HG02759 (cell line): ENCODE results near the gene ADGRB2.

Source experiments
- ATAC-seq: cut with Tn5 transposase; IDR thresholded peaks from one replicate; pipeline ENCODE4 v1.9.1; 2021; ENCODE audit warnings: mild to moderate bottlenecking, moderate library complexity; ENCODE audit not compliant: unreplicated experiment

ADGRB2 gene

GRCh38 chr1:31782421-31783410, 18.6 kb upstream of the ADGRB2 start:
- ATAC-seq: no peak

- ATAC-seq: no peak
Measured at GRCh38 chr1:31781756-31782371, 17.7 kb upstream of the ADGRB2 start.

DNA sequence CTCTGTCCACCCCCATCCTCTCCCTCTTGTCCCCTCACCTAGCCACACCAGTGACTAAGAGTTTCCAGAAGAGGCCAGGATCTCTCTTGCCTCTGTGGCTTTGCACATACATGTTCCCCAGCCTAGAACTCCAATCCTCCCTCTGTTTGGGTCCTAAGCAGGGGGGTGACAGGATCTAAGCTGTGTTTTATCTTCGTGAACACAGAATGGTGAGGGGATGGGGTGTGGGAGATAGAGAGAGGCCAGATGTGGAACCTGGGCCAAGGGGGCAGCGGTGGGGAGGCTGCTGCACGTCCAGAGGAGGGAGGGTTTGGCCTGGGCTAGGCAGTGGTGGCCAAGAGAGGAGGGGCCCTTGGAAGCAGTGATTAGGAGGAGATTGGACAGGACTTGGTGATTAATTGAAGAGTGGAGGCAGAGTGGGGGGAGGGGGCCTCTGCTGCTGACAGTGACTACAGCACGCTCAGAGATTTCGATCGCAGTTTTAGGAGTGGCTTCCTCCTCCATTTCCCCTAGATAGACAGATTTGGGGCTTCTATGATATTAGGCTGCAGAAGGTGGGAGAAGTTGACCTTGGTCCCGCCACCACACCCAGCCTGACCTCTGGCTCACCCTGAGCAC, 17.1 kb upstream of the ADGRB2 start:
- ATAC-seq: no peak

DNA sequence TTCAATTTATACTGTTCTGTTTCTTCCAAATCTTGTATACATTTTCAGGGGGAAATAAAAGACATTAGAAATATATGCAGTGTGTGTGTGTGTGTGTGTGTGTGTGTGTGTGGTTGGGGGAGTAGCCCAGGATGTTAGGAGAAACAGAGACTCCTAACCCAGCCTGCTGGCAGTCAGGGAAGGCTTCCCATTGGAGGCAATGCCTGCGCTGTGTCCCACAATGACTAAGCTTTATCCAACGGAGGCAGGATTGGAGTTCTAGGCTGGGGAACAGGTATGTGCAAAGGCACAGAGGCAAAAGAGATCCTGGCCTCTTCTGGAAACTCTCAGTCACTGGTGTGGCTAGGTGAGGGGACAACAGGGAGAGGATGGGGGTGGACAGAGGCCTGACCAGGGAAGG, 16.5 kb upstream of the ADGRB2 start:
- no peak for ATAC-seq

DNA sequence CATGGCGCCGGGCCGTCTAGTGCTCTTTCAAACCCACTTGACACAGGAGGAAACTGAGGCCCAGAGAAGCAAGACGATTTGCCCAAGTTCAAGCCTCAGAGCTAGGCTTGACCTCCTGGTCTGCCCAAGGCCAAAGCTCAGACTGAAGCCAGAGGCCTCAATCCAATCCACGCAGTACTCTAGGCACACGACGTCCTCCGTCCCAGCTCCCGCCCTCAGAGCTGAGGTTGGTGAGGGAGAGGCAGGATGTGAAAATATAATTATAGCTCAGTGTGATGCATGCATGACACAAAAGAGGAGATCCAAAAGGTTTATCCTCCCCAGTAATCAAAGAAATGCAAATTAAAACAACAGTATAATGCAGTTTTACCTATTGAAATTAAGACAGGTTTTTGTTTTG, 15.5 kb upstream of the ADGRB2 start:
- ATAC-seq: no peak

- no peak for ATAC-seq
Measured at GRCh38 chr1:31778763-31779488, 14.8 kb upstream of the ADGRB2 start.

DNA sequence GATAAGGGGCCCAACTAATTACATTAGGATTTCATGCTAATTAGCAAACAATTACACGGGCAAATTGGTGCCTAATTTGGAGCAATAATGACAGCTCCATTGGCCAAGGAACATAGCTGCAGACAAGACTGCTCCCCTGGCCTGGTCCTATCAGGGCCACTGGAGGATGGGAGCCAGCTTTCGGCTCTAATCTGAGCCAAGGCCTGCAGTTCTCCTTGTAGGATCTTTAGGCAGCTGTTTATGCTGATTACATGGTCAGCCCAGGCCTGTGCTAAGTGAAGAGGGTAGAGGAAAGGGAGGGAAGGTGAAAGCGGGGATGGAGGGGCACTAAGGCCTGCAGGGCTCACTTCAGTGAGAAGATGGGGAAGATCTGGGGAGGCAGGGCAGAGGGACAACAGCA, 12.4 kb upstream of the ADGRB2 start:
- no peak for ATAC-seq

DNA sequence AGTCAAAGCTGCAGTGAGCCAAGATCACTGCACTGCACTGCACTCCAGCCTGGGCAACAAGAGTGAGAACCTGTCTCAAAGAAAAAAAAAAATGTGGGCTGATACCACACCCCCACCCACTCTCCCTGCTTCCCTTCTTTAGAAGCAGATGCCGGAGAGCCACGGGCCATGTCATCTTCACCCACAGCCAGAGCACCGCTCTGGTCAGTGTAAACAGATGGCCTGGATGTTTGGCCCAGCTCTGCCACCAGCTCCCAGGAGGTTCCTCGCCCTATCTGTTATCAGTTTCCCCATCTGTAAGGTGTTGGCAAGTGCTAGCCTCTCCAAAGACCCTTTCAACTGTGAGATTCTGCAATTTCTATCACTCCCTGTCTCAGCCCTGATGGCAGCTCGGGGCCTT, 11.9 kb upstream of the ADGRB2 start:
- no peak for ATAC-seq

GRCh38 chr1:31775210-31775999, 11.3 kb upstream of the ADGRB2 start:
- ATAC-seq: no peak

GRCh38 chr1:31774495-31774894, 10.4 kb upstream of the ADGRB2 start:
- no peak for ATAC-seq

DNA sequence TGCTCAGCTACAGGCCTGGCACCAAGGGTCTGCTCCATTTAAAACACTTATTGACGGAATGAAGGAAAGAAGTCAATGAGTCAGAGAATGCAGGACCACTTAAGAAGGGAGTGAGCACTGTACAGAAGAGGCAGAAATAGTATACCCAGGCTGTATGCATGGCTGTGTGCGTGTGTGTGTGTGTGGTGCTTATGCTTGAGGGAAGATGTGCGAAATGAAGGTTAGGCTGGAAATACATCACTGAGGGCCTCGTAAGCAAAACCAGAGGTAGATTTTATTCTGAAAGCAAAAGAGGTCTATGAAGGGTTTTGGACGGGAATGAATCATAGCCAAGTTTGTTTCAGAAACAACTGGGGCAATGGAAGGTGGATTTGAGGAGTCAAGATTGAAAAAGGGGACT, 9.7 kb upstream of the ADGRB2 start:
- no peak for ATAC-seq

GRCh38 chr1:31772669-31773248, 8.6 kb upstream of the ADGRB2 start:
- ATAC-seq: no peak

GRCh38 chr1:31771891-31772668, 7.9 kb upstream of the ADGRB2 start:
- ATAC-seq: no peak

DNA sequence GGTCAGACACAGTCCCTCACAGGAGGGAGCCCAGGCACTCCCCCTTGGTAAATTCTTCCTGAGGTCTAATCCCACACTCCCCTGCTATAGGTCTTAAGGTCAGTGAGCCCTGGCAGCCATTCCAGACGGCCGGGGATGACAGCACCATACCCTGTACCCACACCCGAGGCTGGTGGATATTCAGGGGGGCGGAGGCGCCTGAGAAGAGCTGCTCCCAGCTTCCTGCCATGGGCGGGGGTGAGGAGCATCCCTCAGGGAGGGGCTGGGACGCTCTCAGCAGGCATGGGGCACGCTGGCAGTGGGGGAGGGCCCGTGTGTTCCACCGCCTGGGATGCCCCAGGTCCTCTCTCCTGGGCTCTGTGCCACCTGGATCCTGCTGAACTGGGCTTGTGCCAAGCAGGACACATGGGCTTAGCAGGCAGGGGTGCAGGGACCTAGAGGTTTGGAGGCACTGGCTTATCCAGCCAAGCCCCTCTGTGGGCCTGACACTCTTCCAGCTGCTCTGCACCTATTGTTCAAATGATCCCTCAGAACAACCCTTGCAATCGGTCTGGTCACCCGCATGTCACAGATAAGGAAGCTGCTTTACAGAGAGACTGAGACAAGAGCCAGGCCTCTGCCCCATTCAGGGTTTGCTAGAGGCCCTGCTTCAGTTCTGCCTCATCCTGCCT, 5.7 kb upstream of the ADGRB2 start:
- no peak for ATAC-seq

DNA sequence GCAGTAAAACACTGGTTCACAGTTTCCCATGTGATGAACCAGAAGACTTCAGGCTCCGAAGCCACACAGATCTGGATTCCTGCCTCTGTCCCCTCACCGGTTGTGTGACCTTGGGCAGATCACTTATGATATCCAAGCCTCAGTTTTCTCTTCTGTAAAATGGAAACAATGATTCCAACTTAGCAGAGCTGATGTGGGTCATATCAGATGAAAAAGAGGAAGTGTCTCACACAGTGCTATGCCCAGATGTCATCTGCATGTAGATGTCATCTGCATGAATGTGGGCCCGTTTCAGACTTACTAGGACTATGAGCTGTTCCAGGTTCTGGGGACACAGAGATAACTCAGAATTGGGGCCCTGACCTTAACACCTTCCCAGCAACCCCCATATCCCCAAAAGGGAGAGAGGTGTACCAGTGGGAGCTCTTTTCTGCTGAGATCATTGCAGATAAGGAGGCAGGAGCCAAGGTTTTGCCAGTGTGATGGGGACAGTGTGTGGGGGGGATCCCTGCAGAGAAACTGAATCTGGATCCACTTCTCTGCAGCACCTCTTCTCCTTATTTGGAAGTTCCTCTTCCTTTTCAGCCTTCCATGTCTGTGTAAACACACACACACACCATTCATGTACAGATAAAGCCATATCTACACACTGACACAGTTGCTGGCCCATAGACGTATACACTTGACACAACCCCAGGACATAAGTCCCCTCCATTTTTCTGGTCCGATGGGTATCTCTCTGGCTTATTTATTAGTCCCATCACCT, 5.0 kb upstream of the ADGRB2 start:
- ATAC-seq: no peak

DNA sequence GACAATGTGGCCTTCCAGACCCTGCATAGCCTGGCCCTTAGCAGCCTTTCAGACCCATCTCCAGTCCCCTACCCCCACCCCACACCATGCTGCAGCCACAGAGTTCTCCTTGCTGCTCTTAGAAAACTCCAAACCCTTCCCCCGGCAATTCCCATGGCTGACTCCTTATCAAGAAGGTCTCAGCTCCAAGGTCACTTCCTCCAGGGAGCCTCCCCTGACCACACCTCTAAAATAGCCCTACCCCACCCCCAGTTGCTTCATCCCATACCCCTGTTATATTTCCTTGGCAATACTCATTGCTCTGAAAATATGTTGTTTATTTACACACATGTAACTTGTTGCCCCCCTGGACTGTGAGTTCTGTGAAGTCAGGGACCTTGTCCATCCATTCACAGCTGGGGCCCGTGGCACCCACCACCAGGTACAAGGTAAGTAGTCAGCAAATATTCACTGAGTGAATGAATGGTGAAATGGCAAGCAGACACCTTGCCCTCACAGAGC, 4.3 kb upstream of the ADGRB2 start:
- no peak for ATAC-seq

DNA sequence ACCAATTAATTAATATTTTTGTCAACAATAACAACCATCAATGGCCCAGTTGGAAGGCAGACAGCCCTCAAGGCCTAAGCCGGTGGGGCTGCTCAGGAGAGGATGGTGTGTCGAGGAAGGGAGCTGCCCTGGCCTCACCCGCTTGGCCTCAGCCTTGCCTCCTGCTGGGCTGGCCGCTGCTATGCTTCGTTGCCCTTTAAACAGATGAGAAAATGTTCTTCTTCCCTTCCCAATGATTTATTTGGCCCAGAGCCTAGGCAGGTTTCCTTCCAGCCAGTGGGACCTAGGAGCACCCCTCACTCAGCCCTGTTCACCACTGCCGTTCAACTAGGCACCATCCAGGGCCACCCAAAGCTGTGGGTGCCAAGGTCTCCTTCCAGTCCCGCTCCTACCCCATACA, 3.1 kb upstream of the ADGRB2 start:
- ATAC-seq: no peak

- ATAC-seq: no peak
Measured at GRCh38 chr1:31765516-31765915, 1.4 kb upstream of the ADGRB2 start.
